Tibial nerve (tissue), 4 donors: ENCODE data around the gene RANBP17. TPM values are rescaled to one million over a fixed set of nuclear protein-coding genes. Genes with fewer than 3 reads are reported as not detected.

Source experiments
- DNase-seq, 2 donors: peaks; one replicate each; pipeline ENCODE4 v3.0.0-alpha.2; 2019; ENCODE audit warnings: low spot score in 2 of 2
- H3K27ac ChIP-seq, 4 donors: fragments of 200-600 bp; sonication (generic) in 3 of 4; one replicate each; pipeline ENCODE4 v1.5.1; 2017 to 2019; ENCODE audit warnings: mild to moderate bottlenecking in 1 of 4
- H3K27me3 ChIP-seq, 2 donors: fragments of 200-600 bp; sonication (generic) in 1 of 2; one replicate each; pipeline versions ENCODE4 v1.5.1 to v1.6.0; 2017 to 2019
- H3K36me3 ChIP-seq, 3 donors: fragments of 200-600 bp; sonication (generic); one replicate each; pipeline ENCODE4 v1.5.1; 2018 to 2019
- H3K4me1 ChIP-seq, 4 donors: fragments of 200-600 bp; sonication (generic) in 3 of 4; one replicate each; pipeline ENCODE4 v1.5.1; 2017 to 2019
- H3K4me3 ChIP-seq, 4 donors: fragments of 200-600 bp; sonication (generic) in 3 of 4; one replicate each; pipeline ENCODE4 v1.5.1; 2017 to 2019; ENCODE audit warnings: mild to moderate bottlenecking in 1 of 4, moderate library complexity in 1 of 4
- H3K9me3 ChIP-seq, 4 donors: fragments of 200-600 bp; sonication (generic) in 3 of 4; one replicate each; pipeline ENCODE4 v1.5.1; 2017 to 2019
- CTCF ChIP-seq, 5 experiments: fragments of 200-600 bp in 3 of 5; fragments of 450-650 bp in 2 of 5; sonication (generic) in 3 of 5; IDR thresholded peaks; one replicate each; pipeline ENCODE4 v1.5.1; 2016 to 2019; ENCODE audit warnings: antibody characterized with exemption in 5 of 5, mild to moderate bottlenecking in 3 of 5, moderate library complexity in 2 of 5
- EP300 ChIP-seq, 2 donors: sonication (generic); formaldehyde crosslinking; IDR thresholded peaks; one replicate each; pipeline ENCODE4 v1.6.1; 2017; ENCODE audit warnings: antibody characterized with exemption in 2 of 2, mild to moderate bottlenecking in 1 of 2
- POLR2A ChIP-seq, 2 donors: fragments of 450-650 bp; IDR thresholded peaks; one replicate each; pipeline ENCODE4 v1.6.1; 2017; ENCODE audit warnings: antibody characterized with exemption in 2 of 2, mild to moderate bottlenecking in 2 of 2, moderate library complexity in 2 of 2
- WGBS, 2 donors: methylation state at CpG; one replicate each; pipeline ENCODE4 v1.1.5; 2018; 5-methylcytosine and 5-hydroxymethylcytosine counted together
- total RNA-seq, 4 donors: library from RNA; depleted of rRNA; stranded (reverse); fragments of >200 nt; gene quantifications; one replicate each; pipeline ENCODE4 v1.1.0, GENCODE V29; 2016

The RANBP17 gene
- total RNA-seq, 4 donors from 2014 or later: 10.8 to 34.5 (median 17.6) TPM

GRCh38 chr5:171149772-171150171, 288.0 kb downstream of the RANBP17 start:
- H3K36me3 ChIP-seq: no peaks in the 10 kb centered on the region
- no peak for DNase-seq
- H3K4me1 ChIP-seq: no peaks in the 10 kb centered on the region
- H3K27ac ChIP-seq: no peak overlapping the region
- WGBS, 2 donors: 89 to 90% methylated on average over 3 of the region's 3 CpGs
- no peaks in the 10 kb centered on the region for H3K9me3 ChIP-seq
- no peaks in the 10 kb centered on the region for H3K27me3 ChIP-seq
- TF ChIP-seq CTCF (IDR thresholded peaks at IDR 0.05): no peak
- TF ChIP-seq POLR2A (IDR thresholded peaks at IDR 0.05): no peak
- no peak for TF ChIP-seq EP300 (IDR thresholded peaks at IDR 0.05)
- no peak overlapping the region for H3K4me3 ChIP-seq

GRCh38 chr5:171152382-171152781, 290.6 kb downstream of the RANBP17 start:
- H3K9me3 ChIP-seq: no peaks in the 10 kb centered on the region
- H3K27me3 ChIP-seq: no peaks in the 10 kb centered on the region
- H3K4me1 ChIP-seq: peaks cover 0 to 14% (median 0%) of the 10 kb centered on the region in 4 donors
- no peak overlapping the region for H3K4me3 ChIP-seq
- no peak for TF ChIP-seq EP300 (IDR thresholded peaks at IDR 0.05)
- no peak for TF ChIP-seq CTCF (IDR thresholded peaks at IDR 0.05)
- no peak for TF ChIP-seq POLR2A (IDR thresholded peaks at IDR 0.05)
- WGBS, 2 donors: 79 to 84% methylated on average over 4 of the region's 4 CpGs
- no peak overlapping the region for H3K27ac ChIP-seq
- DNase-seq: no peak
- no peaks in the 10 kb centered on the region for H3K36me3 ChIP-seq

GRCh38 chr5:171155621-171156020, 293.8 kb downstream of the RANBP17 start:
- H3K4me3 ChIP-seq: no peak overlapping the region
- no peaks in the 10 kb centered on the region for H3K27me3 ChIP-seq
- WGBS, 2 donors: 47 to 50% methylated on average over 1 of the region's 1 CpG

GRCh38 chr5:171157276-171157675, 295.5 kb downstream of the RANBP17 start:
- no peaks in the 10 kb centered on the region for H3K36me3 ChIP-seq
- no peak overlapping the region for H3K4me3 ChIP-seq
- no peaks in the 10 kb centered on the region for H3K27me3 ChIP-seq
- DNase-seq: no peak
- TF ChIP-seq EP300 (IDR thresholded peaks at IDR 0.05) (no peak), CTCF (IDR thresholded peaks at IDR 0.05) (no peak), POLR2A (IDR thresholded peaks at IDR 0.05) (no peak)
- no peaks in the 10 kb centered on the region for H3K9me3 ChIP-seq
- H3K27ac ChIP-seq: no peak overlapping the region
- WGBS, 2 donors: 69 to 70% methylated on average over 2 of the region's 2 CpGs
- H3K4me1 ChIP-seq: peaks cover 0 to 14% (median 0%) of the 10 kb centered on the region in 4 donors

More at GRCh38 chr5:171155621-171156020, 293.8 kb downstream of the RANBP17 start:
- TF ChIP-seq POLR2A (IDR thresholded peaks at IDR 0.05) (no peak), EP300 (IDR thresholded peaks at IDR 0.05) (no peak), CTCF (IDR thresholded peaks at IDR 0.05) (no peak)
- Histone ChIP-seq H3K9me3 (no peaks in the 10 kb centered on the region), H3K27ac (no peak overlapping the region), H3K4me1 (peaks cover 0 to 14% (median 0%) of the 10 kb centered on the region in 4 donors), H3K36me3 (no peaks in the 10 kb centered on the region)
- DNase-seq: no peak

- no peak for TF ChIP-seq EP300 (IDR thresholded peaks at IDR 0.05)
- no peak for TF ChIP-seq POLR2A (IDR thresholded peaks at IDR 0.05)
- no peak for TF ChIP-seq CTCF (IDR thresholded peaks at IDR 0.05)
- Histone ChIP-seq H3K36me3 (no peaks in the 10 kb centered on the region), H3K27ac (no peak overlapping the region), H3K4me1 (peaks cover 0 to 14% (median 0%) of the 10 kb centered on the region in 4 donors), H3K4me3 (no peak overlapping the region), H3K9me3 (no peaks in the 10 kb centered on the region), H3K27me3 (no peaks in the 10 kb centered on the region)
- DNase-seq: no peak
- WGBS, 2 donors: 90 to 91% methylated on average over 1 of the region's 1 CpG
Observed at GRCh38 chr5:171157775-171158174, 296.0 kb downstream of the RANBP17 start.
